ENCODE results near the gene COMMD7. TPM values are rescaled to one million over a fixed set of nuclear protein-coding genes. Genes with fewer than 3 reads are reported as not detected.

The COMMD7 gene
- total RNA-seq, 1 donor from 2014 or later: 39.8 TPM

DNA sequence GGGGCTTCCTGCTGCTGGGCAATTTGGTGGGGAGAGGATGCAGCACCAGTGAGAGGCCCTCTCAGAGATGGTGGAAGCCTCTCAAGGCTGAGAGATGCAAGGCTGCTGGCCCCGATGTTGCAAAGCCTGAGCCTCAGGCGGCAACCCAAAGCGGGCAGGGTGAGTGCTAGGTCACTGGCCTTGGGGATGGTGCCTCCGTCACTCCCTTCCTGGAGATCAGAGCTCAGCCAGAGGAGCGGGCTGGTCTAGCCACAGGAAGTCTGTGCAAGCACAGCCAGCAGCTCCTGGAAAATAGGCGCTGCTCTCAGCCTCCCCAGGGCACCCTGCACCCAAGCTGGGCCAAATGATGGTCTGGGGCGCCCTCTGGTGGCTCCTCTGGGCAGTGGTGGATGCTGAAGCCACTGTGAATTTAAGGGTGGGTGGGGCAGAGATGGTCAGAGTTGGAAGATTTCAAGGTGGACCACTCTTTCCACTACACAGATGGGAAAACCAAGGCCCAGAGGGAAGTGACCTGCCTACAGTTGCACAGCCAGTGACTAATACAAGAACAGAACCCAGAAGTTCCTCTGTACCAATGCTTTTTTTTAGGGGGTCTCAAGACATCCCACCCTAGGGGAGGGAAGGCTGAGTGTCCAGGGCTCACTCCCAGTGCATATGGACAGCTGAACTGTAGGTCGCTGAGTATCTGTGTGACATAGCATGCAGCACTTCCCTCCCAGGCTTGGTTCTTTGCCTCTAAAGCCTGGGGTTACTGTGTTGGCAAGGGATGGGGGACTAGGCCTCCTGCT is 90.3 kb downstream of the COMMD7 start:
- Histone ChIP-seq H3K4me3 (no peak overlapping the region), H3K27me3 (ENCODE audit: low read depth) (no peaks in the 10 kb centered on the region), H3K4me1 (no peaks in the 10 kb centered on the region), H3K27ac (no peak overlapping the region), H3K36me3 (no peaks in the 10 kb centered on the region), H3K9me3 (no peaks in the 10 kb centered on the region)
- TF ChIP-seq, protein P1, sequence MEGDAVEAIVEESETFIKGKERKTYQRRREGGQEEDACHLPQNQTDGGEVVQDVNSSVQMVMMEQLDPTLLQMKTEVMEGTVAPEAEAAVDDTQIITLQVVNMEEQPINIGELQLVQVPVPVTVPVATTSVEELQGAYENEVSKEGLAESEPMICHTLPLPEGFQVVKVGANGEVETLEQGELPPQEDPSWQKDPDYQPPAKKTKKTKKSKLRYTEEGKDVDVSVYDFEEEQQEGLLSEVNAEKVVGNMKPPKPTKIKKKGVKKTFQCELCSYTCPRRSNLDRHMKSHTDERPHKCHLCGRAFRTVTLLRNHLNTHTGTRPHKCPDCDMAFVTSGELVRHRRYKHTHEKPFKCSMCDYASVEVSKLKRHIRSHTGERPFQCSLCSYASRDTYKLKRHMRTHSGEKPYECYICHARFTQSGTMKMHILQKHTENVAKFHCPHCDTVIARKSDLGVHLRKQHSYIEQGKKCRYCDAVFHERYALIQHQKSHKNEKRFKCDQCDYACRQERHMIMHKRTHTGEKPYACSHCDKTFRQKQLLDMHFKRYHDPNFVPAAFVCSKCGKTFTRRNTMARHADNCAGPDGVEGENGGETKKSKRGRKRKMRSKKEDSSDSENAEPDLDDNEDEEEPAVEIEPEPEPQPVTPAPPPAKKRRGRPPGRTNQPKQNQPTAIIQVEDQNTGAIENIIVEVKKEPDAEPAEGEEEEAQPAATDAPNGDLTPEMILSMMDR (IDR thresholded peaks at IDR 0.05): peak; percentile 95
- ATAC-seq (peak; percentile 91 to 96), DNase-seq (peak; percentile 86)
- intact Hi-C loops (cut with DNase I): loop anchor here (10.0 kb wide), 1 partner anchor 128 kb away; no protein-coding TSS in a partner anchor

Other genes starting within 250 kb of the COMMD7 start
- 14.3 TPM for gene NOL4L, start 158.1 kb downstream of the COMMD7 start, total RNA-seq
- gene C20orf203, start 69.5 kb downstream of the COMMD7 start, total RNA-seq: not detected
- 1.1 TPM for gene DNMT3B, start 18.9 kb upstream of the COMMD7 start, total RNA-seq
- gene MAPRE1, start 76.5 kb upstream of the COMMD7 start, total RNA-seq: 82.8 TPM
- 0.30 TPM for gene EFCAB8, start 115.5 kb upstream of the COMMD7 start, total RNA-seq

All from lower lobe of right lung (tissue), 2 donors.